GM18861 (cell line): ENCODE data around the gene TGFBR3.
"Not testable (repeated sequence)": the region's sequence is repeated elsewhere in the genome, so short reads cannot be mapped to it uniquely, and the experiment has no call there.

ENCODE experiments used
- ATAC-seq: cut with Tn5 transposase; IDR thresholded peaks from one replicate; pipeline ENCODE4 v1.9.1; 2021; ENCODE audit not compliant: unreplicated experiment

Gene TGFBR3

GRCh38 chr1:91884459-91885212 is 1.3 kb downstream of the TGFBR3 start:
- no peak for ATAC-seq

- ATAC-seq, result no peak
Measured at GRCh38 chr1:91883470-91883869, 2.5 kb downstream of the TGFBR3 start.

- ATAC-seq, result no peak
Measured at GRCh38 chr1:91881280-91881679, 4.7 kb downstream of the TGFBR3 start.

GRCh38 chr1:91879733-91880132 is 6.2 kb downstream of the TGFBR3 start:
- no peak for ATAC-seq

- ATAC-seq, result peak; percentile 68
Measured at GRCh38 chr1:91877574-91878208, 8.3 kb downstream of the TGFBR3 start.

- ATAC-seq, result no peak
Measured at GRCh38 chr1:91876781-91877573, 9.0 kb downstream of the TGFBR3 start.

- peak; percentile 55 for ATAC-seq
Measured at GRCh38 chr1:91876040-91876470, 9.9 kb downstream of the TGFBR3 start.

GRCh38 chr1:91874167-91874566 is 11.8 kb downstream of the TGFBR3 start:
- no peak for ATAC-seq

GRCh38 chr1:91872559-91873081 is 13.3 kb downstream of the TGFBR3 start:
- ATAC-seq, result no peak

GRCh38 chr1:91872000-91872399 is 14.0 kb downstream of the TGFBR3 start:
- no peak for ATAC-seq

- no peak for ATAC-seq
Measured at GRCh38 chr1:91870322-91870721, 15.6 kb downstream of the TGFBR3 start.

GRCh38 chr1:91866425-91866824 is 19.5 kb downstream of the TGFBR3 start:
- ATAC-seq, result no peak

GRCh38 chr1:91864017-91864700 is 21.8 kb downstream of the TGFBR3 start:
- ATAC-seq, result no peak

GRCh38 chr1:91863498-91863897 is 22.5 kb downstream of the TGFBR3 start:
- ATAC-seq, result no peak

- ATAC-seq, result no peak
Measured at GRCh38 chr1:91862120-91862519, 23.8 kb downstream of the TGFBR3 start.

GRCh38 chr1:91857557-91858239 is 28.3 kb downstream of the TGFBR3 start:
- ATAC-seq, result no peak

- no peak for ATAC-seq
Measured at GRCh38 chr1:91856996-91857395, 29.0 kb downstream of the TGFBR3 start.

GRCh38 chr1:91854852-91855534 is 31.0 kb downstream of the TGFBR3 start:
- no peak for ATAC-seq

GRCh38 chr1:91853397-91853796 is 32.6 kb downstream of the TGFBR3 start:
- no peak for ATAC-seq

GRCh38 chr1:91852011-91852410 is 33.9 kb downstream of the TGFBR3 start:
- not testable (repeated sequence) for ATAC-seq
